Measurements from ENCODE around the gene ASAP2.

Gene ASAP2

GRCh38 chr2:9241233-9241632, 34.6 kb downstream of the ASAP2 start:
- ChIA-PET CTCF (no interaction called here), POLR2A (interaction anchor here (1.0 kb wide), 1 partner anchor 182 kb away, joined by 3 read pairs; the partner anchor contains the start of gene ITGB1BP1)
- TF ChIP-seq CTCF (IDR thresholded peaks at IDR 0.05; ENCODE audit: insufficient read depth, low read length, missing control alignments), result no peak
- H3K4me3 ChIP-seq (ENCODE audit: low read depth, low read length), result no peak overlapping the region
- no peak for DNase-seq (ENCODE audit: low read depth, low spot score)

- no peak for DNase-seq (ENCODE audit: low read depth, low spot score)
- no peak overlapping the region for H3K4me3 ChIP-seq (ENCODE audit: low read depth, low read length)
- ChIA-PET POLR2A (no interaction called here), CTCF (interaction anchor here (1.5 kb wide), 1 partner anchor 9 kb away, joined by 4 read pairs; no protein-coding TSS in a partner anchor)
- no peak for TF ChIP-seq CTCF (IDR thresholded peaks at IDR 0.05; ENCODE audit: insufficient read depth, low read length, missing control alignments)
These were observed 36.7 kb downstream of the ASAP2 start for GRCh38 chr2:9243357-9243756.

- ChIA-PET POLR2A (no interaction called here), CTCF (no interaction called here)
- DNase-seq (ENCODE audit: low read depth, low spot score), result no peak
- no peak overlapping the region for H3K4me3 ChIP-seq (ENCODE audit: low read depth, low read length)
- no peak for TF ChIP-seq CTCF (IDR thresholded peaks at IDR 0.05; ENCODE audit: insufficient read depth, low read length, missing control alignments)
These were observed 38.5 kb downstream of the ASAP2 start for GRCh38 chr2:9244985-9245544.

GRCh38 chr2:9247177-9247576, 40.6 kb downstream of the ASAP2 start:
- no peak for TF ChIP-seq CTCF (IDR thresholded peaks at IDR 0.05; ENCODE audit: insufficient read depth, low read length, missing control alignments)
- no peak overlapping the region for H3K4me3 ChIP-seq (ENCODE audit: low read depth, low read length)
- ChIA-PET POLR2A (no interaction called here), CTCF (interaction anchor here (1.0 to 2.2 kb wide), 5 partner anchors 8 to 85 kb away, joined by 3 to 5 read pairs (median 4); partner anchors contain the start of gene ASAP2)
- DNase-seq (ENCODE audit: low read depth, low spot score), result no peak

- CTCF ChIA-PET, result interaction anchor here (1.5 to 2.2 kb wide), 3 partner anchors 9 to 84 kb away, joined by 3 to 5 read pairs (median 5); partner anchors contain the start of gene ASAP2
- DNase-seq (ENCODE audit: low read depth, low spot score), result no peak
- POLR2A ChIA-PET, result no interaction called here
- no peak overlapping the region for H3K4me3 ChIP-seq (ENCODE audit: low read depth, low read length)
- TF ChIP-seq CTCF (IDR thresholded peaks at IDR 0.05; ENCODE audit: insufficient read depth, low read length, missing control alignments), result no peak
These were observed 41.2 kb downstream of the ASAP2 start for GRCh38 chr2:9247786-9248185.

GRCh38 chr2:9248363-9248762, 41.8 kb downstream of the ASAP2 start:
- no peak for DNase-seq (ENCODE audit: low read depth, low spot score)
- ChIA-PET POLR2A (interaction anchor here (1.0 kb wide), 1 partner anchor 13 kb away, joined by 3 read pairs; no protein-coding TSS in a partner anchor), CTCF (interaction anchor here (0.9 to 2.2 kb wide), 3 partner anchors 9 to 85 kb away, joined by 4 to 5 read pairs (median 4); no protein-coding TSS in a partner anchor)
- no peak overlapping the region for H3K4me3 ChIP-seq (ENCODE audit: low read depth, low read length)
- TF ChIP-seq CTCF (IDR thresholded peaks at IDR 0.05; ENCODE audit: insufficient read depth, low read length, missing control alignments), result no peak
